NCI-H2081 (cell line): Measurements from ENCODE around the gene PNPLA2.

ENCODE experiments used
- DNase-seq, 2 experiments: peaks; one replicate each; lab custom pipeline; 2025; lab: John Stamatoyannopoulos, UW

PNPLA2 gene

GRCh38 chr11:815675-816432 lies 2.9 kb upstream of the PNPLA2 start:
- no peak for DNase-seq

- DNase-seq = no peak
These were observed 2.3 kb upstream of the PNPLA2 start for GRCh38 chr11:816433-816779.

DNA sequence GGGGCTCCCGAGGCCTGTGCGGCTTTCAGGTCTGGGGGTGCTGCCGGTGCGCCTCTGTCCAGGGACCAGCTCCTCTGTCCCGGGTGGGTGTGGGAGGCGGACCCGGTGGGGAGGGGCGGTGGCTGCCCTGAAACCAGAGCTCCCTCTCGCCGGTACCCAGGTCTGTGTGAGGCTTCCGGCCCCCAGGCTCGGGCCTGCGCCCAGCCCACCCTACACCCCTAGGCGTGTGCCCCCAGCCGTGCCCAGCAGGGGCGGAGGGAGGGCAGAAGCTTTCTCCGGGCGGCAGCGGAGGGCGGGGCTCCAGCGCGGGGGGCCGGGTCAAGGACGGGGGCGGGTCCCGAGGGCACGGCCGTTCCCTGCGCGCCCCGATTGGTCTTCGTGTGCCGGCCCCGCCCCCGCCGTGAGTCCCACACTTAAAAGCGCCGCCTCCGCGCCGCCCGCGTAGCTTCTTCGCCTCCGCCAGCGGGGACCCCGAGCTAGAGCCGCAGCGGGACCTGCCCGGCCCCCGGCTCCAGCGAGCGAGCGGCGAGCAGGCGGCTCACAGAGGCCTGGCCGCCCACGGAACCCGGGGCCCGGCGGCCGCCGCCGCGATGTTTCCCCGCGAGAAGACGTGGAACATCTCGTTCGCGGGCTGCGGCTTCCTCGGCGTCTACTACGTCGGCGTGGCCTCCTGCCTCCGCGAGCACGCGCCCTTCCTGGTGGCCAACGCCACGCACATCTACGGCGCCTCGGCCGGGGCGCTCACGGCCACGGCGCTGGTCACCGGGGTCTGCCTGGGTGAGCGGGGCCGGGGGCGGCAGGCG lies 616 bp downstream of the PNPLA2 start:
- DNase-seq = peak; percentile 85 to 87

DNA sequence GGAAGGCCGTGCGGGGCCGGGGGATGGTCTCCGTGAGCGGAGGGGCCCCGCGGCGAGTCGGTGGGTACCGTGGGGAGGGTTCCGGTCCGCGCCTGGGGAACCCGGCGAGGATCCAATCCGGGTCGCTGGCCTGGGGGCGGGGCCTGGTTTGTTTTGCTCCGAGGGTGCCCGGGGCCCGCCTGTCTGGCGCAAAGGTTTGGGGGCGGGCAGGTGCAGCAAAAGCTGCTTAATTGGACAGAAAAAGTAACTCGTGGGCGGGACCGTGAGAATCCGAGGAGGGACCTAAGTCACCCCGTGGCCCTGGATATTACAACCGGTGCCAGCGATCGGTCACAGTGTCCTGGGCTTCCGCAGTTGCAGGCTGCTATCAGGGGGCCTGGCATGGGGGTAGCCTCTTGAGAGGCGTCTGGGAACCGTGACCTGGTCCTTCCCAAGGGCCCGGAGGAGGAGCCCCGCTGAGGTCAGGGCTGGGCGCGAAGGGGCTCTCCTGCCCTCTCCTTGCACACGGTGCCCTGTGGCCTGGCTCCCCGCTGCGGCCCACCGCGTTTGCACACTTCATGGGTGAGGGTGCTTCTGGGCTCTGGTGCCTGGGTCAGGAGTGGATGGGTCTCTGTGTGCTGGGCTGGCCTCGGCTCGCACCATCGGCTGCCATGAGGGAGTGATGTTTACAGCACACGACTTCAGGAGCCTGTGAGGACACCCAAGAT lies 1.4 kb downstream of the PNPLA2 start:
- DNase-seq = peak; percentile 68 to 80

DNA sequence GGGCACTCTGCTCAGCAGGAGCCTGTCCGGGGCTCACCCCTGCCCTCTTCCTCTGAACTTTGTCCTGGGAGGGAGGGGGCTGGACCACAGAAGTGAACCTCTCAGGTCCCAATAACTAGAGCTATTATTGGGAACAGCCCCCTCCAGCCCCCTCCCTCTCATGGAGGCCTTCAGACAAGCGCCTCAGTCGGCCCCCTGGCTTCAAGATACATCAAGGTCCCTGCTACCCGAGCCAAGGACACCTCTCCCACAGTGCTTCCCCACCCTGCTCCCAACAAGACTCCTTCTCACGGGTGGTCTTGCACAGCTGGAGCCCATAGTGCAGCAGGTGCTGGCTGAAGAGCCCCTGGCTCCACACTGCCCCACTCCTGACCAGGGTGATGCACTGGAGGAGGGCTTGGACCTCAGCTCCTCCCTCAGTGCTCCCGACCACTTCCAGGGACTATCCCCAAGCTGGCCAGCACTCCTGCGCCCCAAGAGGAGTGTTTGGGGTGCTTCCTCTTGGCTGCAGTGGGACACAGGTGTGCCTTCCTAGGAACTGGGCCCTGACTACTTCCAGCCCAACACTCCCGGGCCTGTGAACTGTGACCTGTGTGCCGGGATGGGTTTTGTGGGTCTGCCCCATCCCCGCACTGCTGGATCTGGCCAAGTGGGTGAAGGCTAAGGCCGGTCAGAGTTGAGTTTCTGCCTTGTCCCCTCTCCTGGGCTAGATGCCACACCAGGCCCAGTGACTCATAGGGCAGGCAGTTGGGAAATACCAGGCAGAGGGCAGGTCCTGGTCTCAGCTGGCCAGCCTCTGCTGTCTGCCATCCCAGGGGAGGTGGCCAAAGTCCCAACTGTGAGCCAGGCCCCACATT lies 2.2 kb downstream of the PNPLA2 start:
- no peak for DNase-seq

GRCh38 chr11:821512-822371 lies 3.0 kb downstream of the PNPLA2 start:
- DNase-seq = no peak

DNA sequence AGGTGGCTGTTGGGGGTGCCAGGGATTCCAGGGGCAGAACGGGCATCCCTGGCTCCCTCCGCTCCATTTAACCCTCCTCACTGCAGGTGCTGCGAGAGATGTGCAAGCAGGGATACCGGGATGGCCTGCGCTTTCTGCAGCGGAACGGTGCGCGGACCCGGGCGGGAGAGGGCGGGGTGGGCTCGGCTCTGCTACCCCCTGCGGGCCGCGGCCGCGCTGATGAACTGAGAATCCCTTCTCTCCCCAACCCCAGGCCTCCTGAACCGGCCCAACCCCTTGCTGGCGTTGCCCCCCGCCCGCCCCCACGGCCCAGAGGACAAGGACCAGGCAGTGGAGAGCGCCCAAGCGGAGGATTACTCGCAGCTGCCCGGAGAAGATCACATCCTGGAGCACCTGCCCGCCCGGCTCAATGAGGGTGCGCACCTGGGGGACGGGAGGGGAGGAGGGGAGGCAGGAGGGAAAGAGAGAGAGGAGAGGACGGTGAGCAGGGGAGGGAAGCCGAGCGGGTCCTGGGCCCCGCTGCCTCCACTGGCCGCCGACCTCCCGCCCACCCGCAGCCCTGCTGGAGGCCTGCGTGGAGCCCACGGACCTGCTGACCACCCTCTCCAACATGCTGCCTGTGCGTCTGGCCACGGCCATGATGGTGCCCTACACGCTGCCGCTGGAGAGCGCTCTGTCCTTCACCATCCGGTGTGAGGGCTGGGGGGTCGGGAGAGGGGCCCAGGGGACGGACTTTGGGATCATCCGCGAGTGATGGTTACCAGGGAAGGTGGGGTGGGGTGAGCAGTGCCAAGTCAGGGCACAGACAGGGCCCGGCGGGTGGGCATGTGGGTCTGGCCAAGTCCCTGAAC lies 5.0 kb downstream of the PNPLA2 start:
- peak; percentile 24 to 59 for DNase-seq

DNA sequence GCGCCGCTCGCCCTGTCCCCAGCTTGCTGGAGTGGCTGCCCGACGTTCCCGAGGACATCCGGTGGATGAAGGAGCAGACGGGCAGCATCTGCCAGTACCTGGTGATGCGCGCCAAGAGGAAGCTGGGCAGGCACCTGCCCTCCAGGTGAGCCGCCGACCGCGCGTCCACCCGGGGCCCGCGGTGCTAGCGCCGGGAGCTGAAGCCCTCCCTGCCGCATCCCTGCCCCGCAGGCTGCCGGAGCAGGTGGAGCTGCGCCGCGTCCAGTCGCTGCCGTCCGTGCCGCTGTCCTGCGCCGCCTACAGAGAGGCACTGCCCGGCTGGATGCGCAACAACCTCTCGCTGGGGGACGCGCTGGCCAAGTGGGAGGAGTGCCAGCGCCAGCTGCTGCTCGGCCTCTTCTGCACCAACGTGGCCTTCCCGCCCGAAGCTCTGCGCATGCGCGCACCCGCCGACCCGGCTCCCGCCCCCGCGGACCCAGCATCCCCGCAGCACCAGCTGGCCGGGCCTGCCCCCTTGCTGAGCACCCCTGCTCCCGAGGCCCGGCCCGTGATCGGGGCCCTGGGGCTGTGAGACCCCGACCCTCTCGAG lies 5.7 kb downstream of the PNPLA2 start:
- DNase-seq = peak; percentile 81 to 88

- DNase-seq = peak in 1 of 2 experiments; percentile 32
These were observed 6.2 kb downstream of the PNPLA2 start for GRCh38 chr11:824942-825341.

GRCh38 chr11:825366-826226 lies 6.9 kb downstream of the PNPLA2 start:
- DNase-seq = no peak

GRCh38 chr11:826227-826621 lies 7.5 kb downstream of the PNPLA2 start:
- DNase-seq = no peak

DNA sequence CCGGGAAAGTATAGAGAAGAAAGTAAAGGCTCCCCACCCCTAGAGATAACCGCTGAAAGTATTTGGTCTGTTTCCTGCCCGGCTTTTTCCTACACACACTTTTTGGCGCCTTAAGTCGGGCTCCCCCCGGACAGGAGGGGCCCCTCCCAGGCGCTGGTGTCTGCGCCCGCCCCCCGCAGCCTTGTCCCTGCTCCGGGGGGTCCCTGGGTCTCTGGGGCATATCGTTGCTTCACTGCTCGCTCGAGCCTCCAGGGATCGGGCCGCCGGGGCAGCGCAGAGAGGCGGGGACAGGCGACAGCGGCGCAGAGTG lies 8.1 kb downstream of the PNPLA2 start:
- DNase-seq = no peak

DNA sequence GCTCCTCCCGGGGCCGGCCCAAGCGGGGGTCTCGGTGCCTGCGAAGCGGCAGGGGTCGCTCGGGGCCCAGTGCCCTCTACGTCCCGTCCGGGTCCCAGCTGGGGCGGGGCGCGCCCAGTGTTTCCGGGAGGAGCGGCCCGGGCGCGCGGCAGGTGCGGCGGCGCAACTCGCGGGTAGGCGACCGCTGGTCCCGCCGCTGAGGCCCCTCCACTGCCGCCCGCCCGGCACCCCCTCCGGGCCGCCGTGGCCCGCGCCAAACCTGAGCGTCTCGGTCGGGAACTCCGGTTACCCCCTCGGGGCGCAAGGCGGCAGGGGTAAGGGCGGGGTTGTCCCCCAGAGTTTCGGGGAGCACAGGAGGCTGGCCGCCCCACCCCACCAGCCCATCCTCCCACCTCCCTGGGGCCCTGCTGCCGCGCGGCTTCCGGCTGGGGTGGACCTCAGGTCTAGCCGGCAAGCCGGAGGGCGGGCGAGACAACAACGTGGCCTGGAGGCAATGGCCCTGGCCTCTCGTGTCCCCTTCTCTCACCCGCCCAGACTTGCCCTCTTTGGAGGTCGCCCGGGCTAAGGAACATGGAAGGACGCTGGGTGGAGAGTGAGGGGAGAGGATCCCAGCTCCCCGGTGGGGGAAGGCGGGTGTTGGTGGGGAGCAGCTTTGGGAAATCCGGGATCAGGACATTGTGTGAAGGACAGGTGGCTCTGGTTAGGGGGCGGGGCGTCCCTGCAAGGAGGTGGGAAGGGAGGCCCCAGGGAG lies 8.6 kb downstream of the PNPLA2 start:
- no peak for DNase-seq

GRCh38 chr11:827897-828192 lies 9.1 kb downstream of the PNPLA2 start, which contains the start of gene CRACR2B:
Gene CRACR2B (plus strand): TSS chr11:827919. CDS start chr11:828608, 689 bp downstream.
- DNase-seq = no peak

- DNase-seq = no peak
These were observed 9.9 kb downstream of the PNPLA2 start for GRCh38 chr11:828506-829175.

GRCh38 chr11:829176-829846 lies 10.6 kb downstream of the PNPLA2 start:
- DNase-seq = no peak

GRCh38 chr11:829847-830294 lies 11.2 kb downstream of the PNPLA2 start:
- no peak for DNase-seq
